Measurements from ENCODE around the gene SPATA6L.

The SPATA6L gene, protein sequence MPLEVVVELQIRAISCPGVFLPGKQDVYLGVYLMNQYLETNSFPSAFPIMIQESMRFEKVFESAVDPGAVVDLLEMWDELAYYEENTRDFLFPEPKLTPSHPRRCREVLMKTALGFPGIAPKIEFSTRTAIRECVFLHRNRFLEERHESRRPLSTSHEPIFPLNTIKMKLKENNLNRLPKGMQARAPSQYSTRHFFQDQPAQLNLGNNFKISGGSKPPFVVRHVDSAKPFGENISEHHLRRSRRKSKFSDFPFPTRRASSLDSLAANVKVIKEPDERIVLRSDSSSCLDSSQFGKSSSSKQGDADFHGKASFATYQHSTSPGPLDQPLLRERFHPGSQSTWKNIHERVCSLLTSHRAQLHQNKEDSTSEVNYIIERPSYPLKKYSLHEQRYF

DNA sequence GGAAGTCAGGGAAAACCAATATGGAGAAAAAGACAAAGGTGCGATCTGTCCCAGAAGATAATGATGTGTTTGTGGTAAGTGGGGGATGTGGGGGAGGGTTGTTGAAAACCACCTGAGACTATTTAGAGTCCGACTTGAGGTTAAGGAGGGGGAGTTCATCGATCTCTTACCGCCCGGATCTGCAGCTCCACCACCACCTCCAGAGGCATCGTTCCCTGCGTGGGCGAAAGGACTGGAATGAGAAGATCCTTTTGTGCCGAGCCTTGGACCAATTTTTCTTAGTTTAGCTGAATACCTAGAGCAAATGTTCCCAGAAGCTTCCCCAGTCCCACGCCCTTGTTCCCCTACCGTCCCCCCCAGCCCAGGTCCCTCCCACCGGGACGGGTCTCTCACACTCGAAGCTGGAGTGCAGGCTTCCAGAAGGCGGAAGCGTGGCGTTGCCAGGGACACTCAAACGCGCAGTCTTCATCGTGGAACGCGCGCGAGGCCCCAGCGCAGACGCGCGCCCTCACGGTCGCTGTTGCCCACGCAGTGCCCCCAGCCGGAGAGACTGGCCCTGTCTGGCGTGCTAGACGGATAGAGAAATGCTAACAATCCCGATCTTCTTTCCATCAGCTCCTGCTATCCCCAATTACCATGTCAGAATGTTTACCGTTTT is at the start of gene SPATA6L:
SPATA6L (minus strand) TSS at position 439 of the 658 bp plus-strand sequence; CDS start at position 209, 230 bp downstream.
- DNase-seq: peak; percentile 20 to 42

DNA sequence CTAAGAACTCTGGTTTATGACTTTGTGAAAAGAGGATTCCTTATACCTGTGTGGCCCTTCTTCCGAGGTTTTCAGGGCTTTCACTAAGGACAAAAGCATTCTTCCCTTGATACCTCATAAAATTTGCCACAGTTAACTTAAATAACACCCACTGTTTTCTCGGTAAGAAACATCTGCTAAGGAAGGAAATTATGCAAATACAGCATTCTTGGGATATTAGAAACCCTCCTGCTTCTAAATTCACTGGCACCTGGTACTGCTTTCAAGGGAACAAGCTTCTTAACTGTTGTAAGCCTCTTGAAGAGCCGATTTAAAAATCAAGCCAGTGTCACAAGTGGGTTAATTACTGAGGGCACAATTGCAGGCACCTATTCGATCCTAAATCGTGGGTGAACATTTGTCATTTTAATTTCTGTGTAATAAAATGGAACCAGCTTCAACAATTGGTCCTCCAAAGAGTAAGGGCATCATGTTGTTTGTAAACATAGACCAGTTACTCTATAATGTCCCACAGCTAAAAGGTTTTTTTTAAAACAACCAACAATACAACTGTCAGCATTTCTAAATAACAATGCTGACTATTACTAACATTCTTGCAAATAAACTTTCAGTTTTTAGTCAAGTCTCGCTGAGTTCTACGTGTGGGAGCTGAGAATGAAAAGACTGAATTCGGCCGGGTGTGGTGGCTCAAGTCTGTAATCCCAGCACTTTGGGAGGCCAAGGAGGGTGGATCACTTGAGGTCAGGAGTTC is 48.2 kb upstream of the SPATA6L start:
- no peak for DNase-seq

DNA sequence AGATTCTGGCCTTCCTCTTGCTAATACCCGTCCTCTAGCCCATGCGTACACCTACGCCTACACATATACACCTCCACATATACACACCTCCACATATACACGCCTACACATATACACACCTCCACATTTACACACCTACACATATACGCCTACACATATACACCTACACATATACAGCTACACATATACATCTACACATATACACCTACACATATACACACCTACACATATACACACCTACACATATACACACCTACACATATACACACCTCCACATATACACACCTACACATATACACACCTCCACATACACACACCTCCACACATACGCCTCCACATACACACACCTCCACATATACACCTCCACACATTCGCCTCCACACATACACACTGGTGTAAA is 47.6 kb upstream of the SPATA6L start:
- DNase-seq: no peak

DNA sequence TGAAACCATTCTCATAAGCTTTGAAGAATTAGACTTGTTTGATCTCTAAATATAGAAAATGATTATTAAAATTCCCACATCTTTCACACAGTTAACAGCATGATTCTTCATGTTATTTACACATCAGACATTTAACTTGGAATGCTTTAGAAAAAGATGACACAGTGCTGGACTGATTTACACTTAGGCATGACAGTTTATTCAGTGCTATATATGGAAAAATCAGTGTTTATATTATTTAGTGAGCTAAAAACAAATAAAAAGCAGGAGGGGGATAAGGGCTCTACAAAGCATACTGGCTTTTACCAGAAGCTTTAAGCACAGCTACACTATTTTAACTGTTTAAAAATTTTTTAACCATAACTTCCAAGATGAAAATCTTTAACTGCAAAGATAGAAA is 43.1 kb upstream of the SPATA6L start:
- no peak for DNase-seq

DNA sequence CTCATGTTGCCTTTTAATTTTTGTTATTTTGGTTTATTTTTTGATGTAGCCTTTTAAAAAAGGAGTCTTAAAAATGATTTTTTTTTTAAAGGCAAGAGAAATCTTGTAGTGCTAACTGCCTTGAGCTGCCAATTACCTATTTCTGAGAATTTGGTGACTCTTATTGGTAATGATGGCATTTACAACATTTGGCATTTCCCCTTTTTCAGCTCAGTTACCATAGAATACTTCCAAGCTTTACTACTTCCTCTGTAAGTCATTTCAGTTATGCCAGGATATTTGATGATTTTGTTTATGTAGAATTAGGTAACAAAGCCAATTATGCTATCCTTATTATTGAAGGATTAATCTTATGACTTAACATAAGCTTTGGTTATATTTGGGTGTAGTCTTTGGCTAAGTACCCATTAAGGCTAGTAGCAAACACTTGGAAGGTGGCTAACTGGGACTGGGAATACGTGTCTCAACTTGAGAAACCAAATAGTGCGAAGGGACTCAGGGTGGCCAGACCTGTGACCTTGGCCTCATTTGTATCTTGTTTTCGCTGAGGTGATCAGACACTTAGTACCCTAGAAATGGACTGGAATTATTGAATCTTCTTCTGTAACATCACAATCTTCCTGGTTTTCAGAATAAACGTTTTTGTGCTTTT is 40.8 kb upstream of the SPATA6L start:
- DNase-seq: no peak

DNA sequence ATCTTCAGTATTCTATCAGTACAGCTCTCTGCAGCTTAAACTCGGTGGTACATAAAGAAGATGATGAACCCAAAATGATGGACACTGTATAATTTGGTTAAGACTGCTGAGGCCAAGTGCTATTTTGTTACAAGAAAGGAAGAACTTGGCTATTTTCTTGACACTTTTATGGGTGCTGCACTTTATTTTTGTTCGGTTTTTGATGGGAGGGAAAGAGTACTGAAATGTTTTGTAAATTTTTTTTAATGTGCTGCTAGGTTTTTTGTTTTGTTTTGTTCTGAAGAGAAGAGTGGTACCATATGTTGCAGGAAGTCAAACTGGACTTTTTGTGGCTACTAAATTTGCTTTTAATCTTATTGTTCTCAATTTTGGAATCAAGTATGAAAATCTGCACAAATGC is 39.7 kb upstream of the SPATA6L start:
- no peak for DNase-seq

DNA sequence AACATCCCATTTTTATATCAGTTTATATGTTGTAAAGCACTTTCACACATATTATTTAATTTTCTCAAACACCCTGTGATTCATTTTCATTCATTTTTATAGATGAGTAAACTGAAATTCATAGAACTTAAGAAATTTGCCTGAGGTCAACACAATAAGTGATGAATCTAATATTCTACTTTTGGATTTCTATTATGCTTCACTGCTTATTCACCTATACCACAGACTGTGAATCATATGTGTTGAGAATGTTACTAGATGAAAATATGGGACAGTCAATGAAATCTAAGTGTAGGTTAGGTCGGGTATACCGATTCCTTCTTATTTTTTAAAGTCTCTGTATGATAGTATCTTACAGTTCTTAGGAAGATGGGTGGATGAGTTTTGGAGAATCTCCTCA is 37.8 kb upstream of the SPATA6L start:
- DNase-seq: no peak

DNA sequence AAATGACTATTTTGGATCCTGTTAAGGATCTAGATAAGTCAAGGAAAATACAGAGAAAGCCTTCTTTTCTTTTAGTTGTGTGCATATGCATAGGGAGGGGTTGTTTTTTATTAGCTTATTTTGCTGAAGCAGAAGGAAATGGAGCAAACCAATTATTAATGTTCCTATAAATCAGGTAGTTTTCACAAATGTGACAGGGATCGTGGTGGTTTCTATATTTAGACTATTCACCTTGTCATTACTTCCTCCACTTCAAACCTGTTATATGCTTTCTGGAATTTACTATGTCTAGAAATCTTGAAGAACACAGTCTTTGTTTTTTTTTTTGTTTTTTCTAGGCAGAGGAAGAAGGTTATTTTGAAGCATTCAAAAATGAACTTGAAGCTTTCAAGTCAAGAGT is 35.2 kb upstream of the SPATA6L start:
- no peak for DNase-seq

DNA sequence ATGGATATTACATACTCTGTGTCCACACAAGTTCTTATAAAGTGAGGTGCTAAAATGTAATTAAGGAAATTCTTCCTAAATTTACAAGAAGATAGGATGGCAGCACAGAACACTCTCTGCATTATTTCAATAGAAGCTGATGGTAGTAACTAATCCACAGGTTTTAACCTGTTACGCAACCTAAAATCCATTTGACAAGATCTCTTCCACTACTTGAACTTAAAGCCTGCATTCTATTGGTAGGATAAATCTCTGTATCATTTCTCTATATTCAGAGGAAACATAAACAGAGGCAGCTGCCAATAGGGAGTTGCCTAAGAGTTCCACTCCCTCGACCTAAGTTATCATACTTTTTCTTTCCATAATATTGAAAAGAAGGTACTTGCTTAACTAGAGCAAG is 34.7 kb upstream of the SPATA6L start:
- DNase-seq: no peak

DNA sequence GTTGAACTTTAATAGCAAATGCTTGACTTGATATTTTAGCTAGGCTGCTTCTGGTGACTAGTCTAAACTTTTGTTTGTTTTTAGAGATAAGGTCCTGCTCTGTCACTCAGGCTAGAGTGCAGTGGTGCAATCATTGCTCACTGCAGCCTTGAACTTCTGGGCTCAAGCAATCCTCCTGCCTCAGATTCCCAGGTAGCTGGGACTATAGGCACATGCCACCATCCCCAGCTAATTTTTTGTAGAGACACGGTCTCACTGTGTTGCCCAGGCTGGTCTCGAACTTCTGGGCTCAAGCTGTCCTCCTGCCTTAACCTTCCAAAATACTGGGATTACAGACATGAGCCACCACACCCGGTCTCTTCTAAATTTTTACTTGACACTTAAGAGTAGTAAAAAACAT is 33.8 kb upstream of the SPATA6L start:
- DNase-seq: no peak

DNA sequence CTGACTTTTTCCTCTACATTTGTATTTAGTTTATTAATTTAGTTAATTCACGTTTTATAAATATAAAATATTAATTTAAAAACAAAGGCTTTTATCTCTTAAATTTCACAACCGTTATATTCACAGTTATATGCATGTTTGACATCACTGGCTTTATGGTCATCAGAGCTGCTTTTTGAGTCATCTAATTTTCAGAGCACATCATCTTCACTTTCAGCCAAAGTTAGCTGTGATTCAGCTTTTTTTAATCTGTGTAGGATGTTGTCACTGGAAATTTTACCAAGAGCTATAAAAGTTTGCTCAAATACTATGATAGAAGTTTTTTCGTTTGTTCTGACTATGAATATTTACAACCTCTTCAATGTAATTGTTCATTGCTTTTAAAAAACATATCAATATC is 25.5 kb upstream of the SPATA6L start:
- no peak for DNase-seq

DNA sequence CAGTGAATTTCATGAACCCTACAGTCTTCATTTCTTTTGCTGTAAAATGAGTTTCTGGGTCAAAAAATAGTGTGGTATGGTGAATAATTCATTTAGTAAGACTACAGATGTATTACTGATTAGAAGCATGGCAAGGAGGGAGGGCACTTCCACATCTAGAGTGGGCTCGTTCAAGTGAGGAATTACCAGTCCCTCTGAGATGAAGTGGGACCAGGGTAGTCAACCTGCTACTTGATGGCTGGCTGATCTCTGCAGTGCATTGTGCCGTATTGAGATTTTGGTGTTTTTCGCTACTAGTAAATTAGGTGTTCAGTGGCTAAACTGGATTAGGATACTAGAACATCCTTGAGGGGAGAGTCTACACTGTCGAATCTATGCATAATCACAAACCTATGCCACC is 23.9 kb upstream of the SPATA6L start:
- no peak for DNase-seq

DNA sequence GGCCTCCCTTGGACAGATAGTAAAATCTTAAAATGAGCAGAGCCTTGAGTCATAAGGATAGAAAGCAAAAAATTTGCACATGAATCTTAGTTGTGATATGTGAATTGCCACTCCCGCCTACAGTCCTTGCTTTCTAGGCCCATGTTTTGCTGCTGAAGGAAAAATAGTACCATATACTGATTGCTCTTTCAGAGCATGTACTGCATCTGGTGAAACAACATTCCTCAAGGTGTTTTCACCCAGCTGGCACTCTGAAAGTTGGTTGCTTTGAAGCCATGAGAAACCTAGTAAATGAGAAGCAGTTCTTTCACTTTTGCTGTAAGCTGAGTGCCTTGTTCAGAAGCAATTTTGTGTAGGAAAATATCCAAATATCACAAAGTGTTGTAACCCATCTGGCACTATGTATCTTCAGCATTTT is 23.4 kb upstream of the SPATA6L start:
- no peak for DNase-seq

DNA sequence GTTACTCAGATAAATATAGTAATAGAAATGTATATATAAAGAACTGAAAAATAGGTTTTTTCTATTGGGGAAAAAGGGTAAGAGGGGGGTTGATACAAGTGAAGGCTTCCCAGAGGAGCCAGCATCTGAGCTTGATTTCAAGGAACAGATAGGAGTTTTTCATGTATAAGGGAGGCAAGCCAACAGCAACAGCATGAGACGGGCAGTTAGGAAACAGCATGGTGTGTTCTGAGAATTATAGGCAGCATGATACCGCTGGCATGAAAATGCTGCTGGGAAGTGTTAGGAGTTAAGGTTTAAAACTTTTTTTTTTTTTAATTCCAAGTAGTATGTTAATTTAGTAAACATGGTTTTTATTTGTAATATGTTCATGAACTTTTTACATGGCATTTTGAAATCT is 22.7 kb upstream of the SPATA6L start:
- no peak for DNase-seq

DNA sequence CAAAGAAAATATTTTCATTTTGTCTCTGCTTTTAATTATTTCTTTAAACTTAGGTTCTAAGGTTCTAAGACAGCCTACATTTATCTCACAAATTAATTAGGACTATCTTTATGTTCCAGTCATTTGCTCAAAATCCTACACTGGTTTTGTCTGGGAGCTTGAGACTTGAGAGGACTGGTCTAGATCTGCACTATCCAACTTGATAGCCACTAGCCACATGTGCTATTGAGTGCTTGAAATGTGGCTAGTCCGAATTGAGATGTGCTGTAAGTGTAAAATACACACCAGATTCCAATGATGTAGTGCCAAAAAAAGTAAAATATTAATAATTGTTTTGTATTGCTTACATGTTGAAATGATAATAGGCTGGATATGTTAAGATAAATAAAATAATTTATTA is 20.3 kb upstream of the SPATA6L start:
- DNase-seq: no peak

DNA sequence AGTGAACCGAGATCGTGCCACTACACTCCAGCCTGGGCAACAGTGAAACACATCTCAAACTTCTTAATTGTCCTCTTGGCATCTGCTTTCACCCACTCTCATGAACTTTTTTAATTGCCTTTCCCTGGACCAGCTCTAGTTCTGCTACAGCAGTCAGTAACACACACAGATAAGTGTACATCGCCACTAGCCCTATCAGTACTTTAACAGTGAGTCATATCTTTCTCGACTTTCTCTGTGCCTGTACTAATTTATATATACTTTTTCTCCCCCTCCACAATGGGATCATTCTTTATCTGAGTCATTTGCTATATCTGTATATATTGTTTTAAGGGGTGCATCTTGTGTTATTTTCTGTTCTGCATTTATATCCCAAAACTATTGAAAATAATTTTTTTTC is 19.8 kb upstream of the SPATA6L start:
- no peak for DNase-seq

DNA sequence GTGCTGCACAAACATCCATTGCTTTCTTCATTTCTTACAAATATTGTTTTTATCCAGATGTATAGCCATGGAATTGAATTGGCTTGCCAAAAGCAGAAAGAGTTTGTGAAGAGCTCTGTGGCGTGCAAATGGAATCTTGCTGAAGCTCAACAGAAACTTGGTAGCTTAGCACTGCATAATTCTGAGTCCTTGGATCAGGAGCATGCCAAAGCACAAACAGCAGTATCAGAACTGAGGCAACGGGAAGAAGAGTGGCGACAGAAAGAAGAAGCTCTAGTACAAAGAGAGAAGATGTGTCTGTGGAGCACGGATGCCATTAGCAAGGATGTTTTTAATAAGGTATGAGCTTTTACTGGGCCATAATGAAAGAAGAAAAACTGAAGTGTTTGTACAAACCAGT is 18.5 kb upstream of the SPATA6L start:
- no peak for DNase-seq

DNA sequence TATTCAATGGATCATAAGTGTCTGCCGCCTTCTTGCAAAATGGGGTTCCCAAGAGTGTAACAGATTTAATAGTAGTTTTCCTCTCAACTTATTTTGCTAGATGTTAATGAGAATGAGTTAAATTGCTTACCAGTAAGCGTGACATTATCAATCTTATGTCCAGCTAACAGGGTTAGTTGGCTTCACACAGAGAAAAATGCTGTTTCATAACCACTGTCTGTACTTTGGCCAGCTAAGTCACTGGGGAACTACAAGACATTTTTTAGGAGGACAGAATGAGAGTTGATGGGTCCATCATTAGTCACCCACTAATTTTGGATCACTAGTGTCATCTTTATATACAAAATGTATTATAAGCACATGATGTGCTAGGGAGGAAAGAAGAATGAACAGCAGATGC is 14.5 kb upstream of the SPATA6L start:
- DNase-seq: no peak

DNA sequence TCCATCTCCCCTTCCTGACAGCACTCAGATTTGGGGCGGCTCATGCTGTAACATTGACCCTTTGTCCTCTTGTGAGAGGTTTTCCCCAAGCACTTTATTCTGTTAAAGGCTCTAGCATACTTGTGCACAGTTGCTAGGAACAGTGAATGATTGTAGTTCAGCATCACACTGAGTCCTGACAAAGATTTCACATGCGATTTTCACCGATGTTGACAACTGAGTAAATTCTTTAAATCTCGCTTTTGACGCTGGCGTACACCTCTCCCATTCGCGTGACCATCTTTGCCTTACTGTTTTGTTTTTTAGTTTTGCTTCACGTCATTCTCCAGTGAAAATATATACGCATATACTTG is 13.9 kb upstream of the SPATA6L start:
- no peak for DNase-seq

DNA sequence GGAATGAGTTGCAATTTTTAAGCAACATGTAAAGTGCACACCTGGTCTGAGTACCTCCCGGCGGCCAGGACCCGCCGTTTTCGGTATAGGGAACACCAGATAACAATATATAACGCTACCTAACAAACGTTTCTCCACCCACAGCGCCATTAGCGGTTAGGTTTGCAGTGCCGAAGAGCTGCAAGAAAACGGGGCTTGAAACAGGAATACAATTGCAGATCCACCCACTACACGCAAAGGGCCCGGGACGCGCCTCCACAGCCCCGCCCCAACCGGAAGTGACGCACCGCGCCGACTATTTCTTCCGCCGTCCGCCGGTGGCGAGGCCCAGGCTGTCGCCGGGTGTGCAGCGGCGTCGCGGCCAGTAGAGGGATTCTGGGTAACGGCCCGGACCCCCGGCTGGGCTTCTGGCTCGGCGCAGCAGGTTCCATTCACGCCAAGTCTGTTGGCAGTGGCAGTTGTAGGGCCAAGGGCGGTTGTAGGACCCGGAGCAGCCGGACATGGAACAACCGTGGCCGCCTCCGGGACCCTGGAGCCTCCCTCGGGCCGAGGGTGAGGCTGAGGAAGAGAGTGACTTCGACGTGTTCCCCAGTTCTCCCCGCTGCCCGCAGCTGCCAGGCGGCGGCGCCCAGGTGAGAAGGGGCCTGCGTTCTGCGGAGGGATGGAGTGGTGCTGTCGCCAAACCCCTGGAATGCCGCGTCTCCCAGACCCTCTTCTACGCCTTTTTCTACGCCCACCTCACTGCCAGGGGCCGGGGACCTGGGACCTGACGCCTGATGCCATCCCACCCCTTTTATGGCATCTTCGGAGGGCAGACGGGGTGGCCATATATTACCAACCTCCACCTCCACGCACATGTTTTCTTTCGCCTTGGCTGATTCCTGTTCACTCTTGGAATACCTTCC is 13.2 kb upstream of the SPATA6L start, which contains the start of gene CDC37L1:
CDC37L1 (plus strand) TSS at position 302 of the 905 bp plus-strand sequence; CDS start at position 501, 199 bp downstream.
- peak; percentile 85 for DNase-seq

DNA sequence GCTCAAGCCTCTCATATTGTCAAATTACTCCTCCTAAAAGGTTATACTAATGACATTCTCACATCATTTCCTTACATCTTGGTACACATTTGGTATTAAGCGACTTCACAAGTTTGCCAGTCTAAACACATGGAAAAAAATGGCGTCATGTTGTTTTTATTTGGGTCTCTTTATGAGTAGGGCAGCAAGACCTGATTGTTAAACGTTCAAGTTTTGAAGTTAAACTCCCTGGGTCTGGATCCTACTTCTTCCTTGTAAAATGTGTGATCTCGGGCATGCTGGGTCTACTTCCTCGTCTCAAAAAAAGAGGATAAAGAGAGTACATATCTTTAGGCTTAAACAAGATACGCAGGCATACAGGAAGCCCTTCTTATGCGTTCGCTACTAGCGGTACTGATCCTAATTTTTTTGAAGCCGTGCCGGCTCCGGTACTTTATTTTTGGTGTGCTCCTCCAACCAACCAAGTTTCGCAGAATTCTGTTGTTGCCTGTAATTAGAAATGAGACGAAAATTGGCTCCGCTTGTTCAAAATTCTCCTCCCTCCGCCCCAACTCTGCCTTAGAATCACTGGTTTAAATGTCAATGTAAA is 12.5 kb upstream of the SPATA6L start:
- no peak for DNase-seq

DNA sequence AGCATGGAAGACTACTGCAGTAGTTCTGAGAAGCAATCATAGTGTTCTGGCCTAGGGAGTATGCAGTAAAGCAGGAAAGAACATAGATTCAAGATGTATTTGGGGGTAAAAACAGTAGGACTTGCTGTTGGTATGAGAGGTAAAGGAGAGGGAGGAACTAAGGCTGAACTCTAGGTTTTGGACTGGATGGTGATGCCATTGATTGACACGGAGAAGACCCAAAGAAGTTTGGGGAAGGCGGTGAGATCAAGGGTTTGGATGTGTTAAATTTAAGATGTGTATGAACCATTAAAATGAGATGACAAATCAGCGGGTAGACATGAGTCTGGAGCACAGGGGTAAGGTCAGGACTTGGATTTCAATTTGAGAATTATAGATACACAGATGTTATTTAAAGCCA is 11.1 kb upstream of the SPATA6L start:
- no peak for DNase-seq

Data from SHP77 (cell line).